ENCODE measurements around the gene ZNF837. TPM values are rescaled to one million over a fixed set of nuclear protein-coding genes. Genes with fewer than 3 reads are reported as not detected.

ZNF837 gene
- total and polyA plus RNA-seq, 2 donors (not counting 1 experiment from before 2014, with no cell fraction given), result 0.27 to 1.8 TPM

DNA sequence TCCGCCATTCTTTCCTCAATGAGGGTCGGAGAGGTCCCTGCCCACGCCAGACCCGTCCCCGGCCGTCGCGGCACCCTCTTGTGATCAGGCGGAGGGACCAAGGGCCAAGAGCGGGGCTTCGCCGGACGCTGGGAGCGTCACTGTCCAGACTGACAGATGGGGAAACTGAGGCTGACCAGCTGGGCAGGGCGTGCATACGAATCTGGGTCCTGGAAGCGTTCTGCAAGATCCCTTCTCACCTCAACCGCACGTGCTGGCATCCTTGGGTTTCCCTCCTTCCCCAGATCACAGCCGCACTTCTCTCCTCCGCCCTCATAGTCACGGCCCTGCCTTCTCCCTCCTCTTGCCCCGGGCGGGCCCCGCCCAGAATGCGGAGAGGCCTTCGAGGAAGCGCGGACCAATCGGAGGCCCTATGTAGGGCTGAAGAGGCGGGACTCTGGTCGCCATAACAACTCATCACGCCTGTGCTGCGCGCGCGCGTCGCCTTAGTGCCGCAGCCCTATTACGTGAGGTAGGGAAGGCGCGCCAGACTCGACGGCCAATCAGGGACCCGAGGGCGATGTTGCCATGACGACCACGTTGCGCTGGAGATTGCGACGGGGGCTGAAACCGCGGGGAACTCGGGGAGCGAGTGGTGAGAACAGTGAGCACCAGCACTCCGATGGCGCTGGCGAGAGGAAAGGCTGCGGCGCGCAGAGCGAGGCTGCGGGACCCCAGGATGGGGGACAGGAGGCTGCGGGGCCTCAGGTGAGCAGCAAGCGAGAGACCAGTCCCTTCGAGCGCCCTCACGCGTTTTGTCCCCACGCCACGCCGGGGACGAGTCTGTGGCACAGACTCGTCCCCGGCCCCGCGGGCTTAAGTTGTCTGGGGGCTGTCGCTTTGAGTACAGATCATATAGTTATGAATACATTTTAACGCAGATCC lies 20.3 kb upstream of the ZNF837 start:
- TF ChIP-seq EZH2 (IDR thresholded peaks at IDR 0.05; ENCODE audit: low read length, missing control alignments), result no peak
- TF ChIP-seq, protein P1, sequence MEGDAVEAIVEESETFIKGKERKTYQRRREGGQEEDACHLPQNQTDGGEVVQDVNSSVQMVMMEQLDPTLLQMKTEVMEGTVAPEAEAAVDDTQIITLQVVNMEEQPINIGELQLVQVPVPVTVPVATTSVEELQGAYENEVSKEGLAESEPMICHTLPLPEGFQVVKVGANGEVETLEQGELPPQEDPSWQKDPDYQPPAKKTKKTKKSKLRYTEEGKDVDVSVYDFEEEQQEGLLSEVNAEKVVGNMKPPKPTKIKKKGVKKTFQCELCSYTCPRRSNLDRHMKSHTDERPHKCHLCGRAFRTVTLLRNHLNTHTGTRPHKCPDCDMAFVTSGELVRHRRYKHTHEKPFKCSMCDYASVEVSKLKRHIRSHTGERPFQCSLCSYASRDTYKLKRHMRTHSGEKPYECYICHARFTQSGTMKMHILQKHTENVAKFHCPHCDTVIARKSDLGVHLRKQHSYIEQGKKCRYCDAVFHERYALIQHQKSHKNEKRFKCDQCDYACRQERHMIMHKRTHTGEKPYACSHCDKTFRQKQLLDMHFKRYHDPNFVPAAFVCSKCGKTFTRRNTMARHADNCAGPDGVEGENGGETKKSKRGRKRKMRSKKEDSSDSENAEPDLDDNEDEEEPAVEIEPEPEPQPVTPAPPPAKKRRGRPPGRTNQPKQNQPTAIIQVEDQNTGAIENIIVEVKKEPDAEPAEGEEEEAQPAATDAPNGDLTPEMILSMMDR (conservative IDR thresholded peaks at IDR 0.05 in 1 of 2, IDR thresholded peaks at IDR 0.05 in 1 of 2; ENCODE audit: low read depth in 1 of 2, low read length in 2 of 2), result no peak
- Histone ChIP-seq H3K9me3 (ENCODE audit: control insufficient read depth, insufficient read depth, low read depth, low read length) (no peaks in the 10 kb centered on the region), H3K4me2 (ENCODE audit: extremely low read depth, insufficient read depth, low read length) (peak overlapping the region; percentile 76), H2AFZ (ENCODE audit: low read length) (peak overlapping the region; percentile 82), H3K27ac (ENCODE audit: insufficient read depth, low read length) (peak overlapping the region; percentile 79), H3K4me1 (ENCODE audit: control insufficient read depth, extremely low read depth, insufficient read depth, low read length) (peaks cover 4% of the 10 kb centered on the region), H3K9ac (ENCODE audit: insufficient read depth, low read length) (peak overlapping the region; percentile 67), H3K36me3 (ENCODE audit: control insufficient read depth, insufficient read depth, low read length) (no peaks in the 10 kb centered on the region), H3K4me3 (replicated peaks in 1 of 4; ENCODE audit: control extremely low read depth in 1 of 4, insufficient read depth in 1 of 4, low read depth in 3 of 4, low read length in 4 of 4) (peak overlapping the region; percentile 68 to 73 (median 71)), H3K79me2 (ENCODE audit: control insufficient read depth, insufficient read depth, low read length) (no peaks in the 10 kb centered on the region), H3K27me3 (ENCODE audit: control insufficient read depth, insufficient read depth, low read length) (no peaks in the 10 kb centered on the region), H4K20me1 (ENCODE audit: control insufficient read depth, extremely low read depth, insufficient read depth, low read length) (no peaks in the 10 kb centered on the region)
- DNase-seq (ENCODE audit: low read depth in 2 of 2), result peak; percentile 99

DNA sequence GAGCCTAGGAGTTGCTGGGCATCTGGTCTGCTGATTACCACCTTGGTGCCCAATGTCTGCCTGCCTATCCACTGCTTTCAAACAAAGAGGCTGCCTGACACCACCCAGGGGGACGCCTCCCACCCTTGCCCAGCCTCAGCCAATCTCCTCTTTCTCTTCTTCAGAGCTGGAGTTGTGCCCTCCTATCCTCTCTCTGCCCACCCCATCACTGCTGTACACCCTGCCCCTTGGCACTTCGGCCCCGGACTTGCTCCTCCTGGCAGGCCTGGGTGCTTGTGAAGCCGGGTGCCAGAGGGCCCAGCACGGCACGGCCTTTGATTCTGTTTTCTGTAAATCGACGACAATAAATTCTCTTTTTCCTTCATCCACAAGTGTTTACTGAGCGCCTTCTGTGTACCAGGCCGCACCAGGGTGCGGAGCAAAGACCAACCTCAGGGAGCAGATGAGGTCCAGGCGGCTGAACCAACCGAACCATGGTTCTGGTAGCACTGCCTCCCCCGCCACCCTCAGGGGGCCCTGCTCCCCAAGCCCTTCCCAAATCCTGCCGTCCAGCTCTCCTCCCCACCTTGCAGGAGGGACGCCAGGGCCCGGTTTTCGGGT lies 19.6 kb upstream of the ZNF837 start:
- Histone ChIP-seq H3K4me1 (ENCODE audit: control insufficient read depth, extremely low read depth, insufficient read depth, low read length) (peaks cover 4% of the 10 kb centered on the region), H3K9ac (ENCODE audit: insufficient read depth, low read length) (peak overlapping the region; percentile 48), H4K20me1 (ENCODE audit: control insufficient read depth, extremely low read depth, insufficient read depth, low read length) (no peaks in the 10 kb centered on the region), H3K79me2 (ENCODE audit: control insufficient read depth, insufficient read depth, low read length) (no peaks in the 10 kb centered on the region), H2AFZ (ENCODE audit: low read length) (peak overlapping the region; percentile 76), H3K36me3 (ENCODE audit: control insufficient read depth, insufficient read depth, low read length) (no peaks in the 10 kb centered on the region), H3K27me3 (ENCODE audit: control insufficient read depth, insufficient read depth, low read length) (no peaks in the 10 kb centered on the region), H3K9me3 (ENCODE audit: control insufficient read depth, insufficient read depth, low read depth, low read length) (no peaks in the 10 kb centered on the region), H3K4me2 (ENCODE audit: extremely low read depth, insufficient read depth, low read length) (peak overlapping the region; percentile 76), H3K27ac (ENCODE audit: insufficient read depth, low read length) (peak overlapping the region; percentile 43), H3K4me3 (replicated peaks in 1 of 4; ENCODE audit: control extremely low read depth in 1 of 4, insufficient read depth in 1 of 4, low read depth in 3 of 4, low read length in 4 of 4) (peak overlapping the region; percentile 30 to 73 (median 56))
- TF ChIP-seq, protein P1 (conservative IDR thresholded peaks at IDR 0.05 in 1 of 2, IDR thresholded peaks at IDR 0.05 in 1 of 2; ENCODE audit: low read depth in 1 of 2, low read length in 2 of 2), result no peak
- TF ChIP-seq EZH2 (IDR thresholded peaks at IDR 0.05; ENCODE audit: low read length, missing control alignments), result no peak
- DNase-seq (ENCODE audit: low read depth in 2 of 2), result no peak

DNA sequence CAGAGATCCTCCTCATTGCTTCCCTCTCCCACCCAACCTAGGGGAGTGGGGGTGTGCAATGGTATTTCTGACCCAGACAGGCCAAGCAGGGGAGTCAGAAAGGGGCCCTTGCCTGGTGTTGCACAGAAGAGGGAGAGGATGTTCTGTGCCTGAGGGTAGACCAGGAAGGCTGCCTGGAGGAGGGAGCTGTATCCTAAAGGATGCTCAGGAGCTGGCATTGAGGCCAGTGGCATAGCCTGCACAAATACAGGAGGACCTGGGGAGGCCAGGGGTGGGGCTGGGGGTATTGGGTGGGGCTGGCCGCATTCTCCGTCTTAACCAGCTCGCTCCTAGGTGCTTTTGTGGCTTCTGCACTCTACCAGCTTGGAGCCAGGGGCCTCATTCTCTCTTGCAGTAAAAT lies 19.1 kb upstream of the ZNF837 start:
- H3K4me3 ChIP-seq (replicated peaks in 1 of 4; ENCODE audit: control extremely low read depth in 1 of 4, insufficient read depth in 1 of 4, low read depth in 3 of 4, low read length in 4 of 4), result no peak overlapping the region
- H3K27ac ChIP-seq (ENCODE audit: insufficient read depth, low read length), result no peak overlapping the region
- H3K9me3 ChIP-seq (ENCODE audit: control insufficient read depth, insufficient read depth, low read depth, low read length), result no peaks in the 10 kb centered on the region
- no peaks in the 10 kb centered on the region for H3K27me3 ChIP-seq (ENCODE audit: control insufficient read depth, insufficient read depth, low read length)
- peak overlapping the region; percentile 76 for H3K4me2 ChIP-seq (ENCODE audit: extremely low read depth, insufficient read depth, low read length)
- H3K4me1 ChIP-seq (ENCODE audit: control insufficient read depth, extremely low read depth, insufficient read depth, low read length), result peaks cover 4% of the 10 kb centered on the region
- no peak overlapping the region for H2AFZ ChIP-seq (ENCODE audit: low read length)
- no peaks in the 10 kb centered on the region for H3K79me2 ChIP-seq (ENCODE audit: control insufficient read depth, insufficient read depth, low read length)
- TF ChIP-seq, protein P1 (conservative IDR thresholded peaks at IDR 0.05 in 1 of 2, IDR thresholded peaks at IDR 0.05 in 1 of 2; ENCODE audit: low read depth in 1 of 2, low read length in 2 of 2), result no peak
- no peak for TF ChIP-seq EZH2 (IDR thresholded peaks at IDR 0.05; ENCODE audit: low read length, missing control alignments)
- no peak overlapping the region for H3K9ac ChIP-seq (ENCODE audit: insufficient read depth, low read length)
- H3K36me3 ChIP-seq (ENCODE audit: control insufficient read depth, insufficient read depth, low read length), result peaks cover 3% of the 10 kb centered on the region
- DNase-seq (ENCODE audit: low read depth in 2 of 2), result no peak
- H4K20me1 ChIP-seq (ENCODE audit: control insufficient read depth, extremely low read depth, insufficient read depth, low read length), result no peaks in the 10 kb centered on the region
